ENCODE data around the gene LLCFC1.
"Not testable (repeated sequence)": the region's sequence is repeated elsewhere in the genome, so short reads cannot be mapped to it uniquely, and the experiment has no call there.

The LLCFC1 gene

DNA sequence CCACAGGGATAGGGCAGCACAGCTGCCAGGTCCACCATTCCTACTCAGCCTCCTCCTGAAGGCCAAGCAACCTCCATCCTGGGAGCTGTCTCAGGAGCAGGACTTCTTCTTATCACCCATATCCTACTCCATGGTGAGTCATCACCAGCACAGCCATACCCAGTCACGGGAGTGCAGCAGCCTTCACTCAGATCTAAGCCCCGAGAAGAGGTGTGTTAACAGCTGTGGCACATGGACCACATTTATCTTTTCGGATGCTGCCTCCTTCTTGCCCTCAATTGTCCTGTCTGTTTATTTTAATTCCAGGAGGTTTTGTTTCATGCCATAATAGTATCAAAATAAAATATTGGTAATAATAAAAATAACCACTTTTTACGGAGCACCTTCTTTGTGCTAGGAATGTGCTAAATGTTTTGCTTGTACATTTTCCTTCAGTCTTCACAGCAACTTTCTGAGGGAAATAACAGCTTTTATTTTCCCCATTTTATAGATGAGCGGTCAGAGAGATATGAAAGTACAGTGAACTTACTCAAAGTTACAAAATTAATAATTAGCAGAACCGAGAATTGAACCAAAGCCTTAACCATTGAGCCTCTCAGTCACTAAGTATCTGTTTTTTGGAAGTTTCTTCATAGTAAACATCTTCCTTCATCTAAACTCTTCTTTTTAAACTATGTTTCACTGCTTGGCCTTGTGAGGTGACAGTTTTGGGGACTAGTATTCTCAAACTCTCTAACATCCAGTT is 25.4 kb downstream of the LLCFC1 start:
- H3K36me3 Mint-ChIP-seq (ENCODE audit: low read depth): no peaks in the 10 kb centered on the region
- H3K27ac Mint-ChIP-seq: no peak overlapping the region
- H3K4me1 Mint-ChIP-seq (ENCODE audit: low read depth): no peaks in the 10 kb centered on the region
- H3K9me3 Mint-ChIP-seq: no peaks in the 10 kb centered on the region
- no peak overlapping the region for H3K4me3 Mint-ChIP-seq
- H3K27me3 Mint-ChIP-seq (ENCODE audit: low read depth): peaks cover 19% of the 10 kb centered on the region

DNA sequence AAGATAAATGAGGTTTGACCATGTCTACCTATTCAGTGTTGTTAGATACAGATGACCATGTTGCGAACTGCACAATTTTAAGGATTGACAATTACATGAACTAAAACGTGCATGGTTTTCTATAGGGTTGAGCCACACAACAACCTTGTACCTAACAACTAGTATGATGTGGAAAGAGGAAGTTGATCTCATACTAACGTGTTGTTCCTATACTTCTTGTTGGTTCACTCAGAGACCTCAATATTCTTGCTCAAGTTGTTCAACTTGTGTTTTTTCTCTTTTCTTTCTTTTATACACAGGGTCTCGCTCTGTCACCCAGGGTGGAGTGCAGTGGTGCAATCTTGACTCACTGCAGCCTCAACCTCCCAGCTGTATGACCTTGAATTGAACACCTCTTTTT is 28.9 kb downstream of the LLCFC1 start:
- no peaks in the 10 kb centered on the region for H3K9me3 Mint-ChIP-seq
- H3K27me3 Mint-ChIP-seq (ENCODE audit: low read depth): peaks cover 16% of the 10 kb centered on the region
- H3K27ac Mint-ChIP-seq: no peak overlapping the region
- H3K4me1 Mint-ChIP-seq (ENCODE audit: low read depth): no peaks in the 10 kb centered on the region
- H3K4me3 Mint-ChIP-seq: no peak overlapping the region
- H3K36me3 Mint-ChIP-seq (ENCODE audit: low read depth): no peaks in the 10 kb centered on the region

DNA sequence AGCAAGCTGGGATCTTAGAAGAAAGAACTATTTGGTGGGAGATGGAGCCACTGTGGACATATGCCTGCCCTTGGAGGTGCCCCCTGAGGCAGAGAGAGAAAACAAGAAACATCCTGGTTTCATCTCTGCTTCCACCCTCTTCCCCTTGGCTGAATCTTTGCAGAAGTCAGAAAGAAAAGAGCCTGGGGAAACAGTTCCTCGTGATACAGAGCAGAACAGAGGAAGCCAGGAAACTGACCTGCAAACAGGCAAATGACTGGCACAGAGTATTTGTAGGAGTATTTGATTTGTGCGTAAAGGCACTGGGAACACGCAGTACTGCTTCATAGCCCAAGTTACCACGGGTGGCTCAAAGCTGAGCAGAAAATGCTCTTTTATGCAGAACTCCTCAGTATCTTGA is 29.9 kb downstream of the LLCFC1 start:
- H3K27ac Mint-ChIP-seq: no peak overlapping the region
- no peaks in the 10 kb centered on the region for H3K9me3 Mint-ChIP-seq
- no peaks in the 10 kb centered on the region for H3K36me3 Mint-ChIP-seq (ENCODE audit: low read depth)
- H3K4me1 Mint-ChIP-seq (ENCODE audit: low read depth): no peaks in the 10 kb centered on the region
- H3K4me3 Mint-ChIP-seq: no peak overlapping the region
- peaks cover 15% of the 10 kb centered on the region for H3K27me3 Mint-ChIP-seq (ENCODE audit: low read depth)

DNA sequence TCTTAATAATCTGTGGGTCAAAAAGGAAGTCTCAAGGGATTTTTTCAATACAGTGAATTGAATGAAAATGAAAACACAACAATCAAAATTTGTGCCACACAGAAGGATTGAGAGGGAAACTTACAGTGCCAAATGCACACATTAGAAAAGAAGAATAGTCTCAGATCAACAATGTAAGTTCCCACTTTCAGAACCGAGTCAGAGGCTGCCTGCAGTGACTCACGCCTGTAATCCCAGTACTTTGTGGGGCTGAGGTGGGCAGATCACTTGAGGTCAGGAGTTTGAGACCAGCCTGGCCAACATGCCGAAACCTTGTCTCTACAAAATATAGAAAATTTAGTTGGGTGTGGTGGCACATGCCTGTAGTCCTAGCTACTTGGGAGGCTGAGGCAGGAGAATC is 35.3 kb downstream of the LLCFC1 start:
- H3K4me3 Mint-ChIP-seq: no peak overlapping the region
- H3K27me3 Mint-ChIP-seq (ENCODE audit: low read depth): peaks cover 13% of the 10 kb centered on the region
- no peaks in the 10 kb centered on the region for H3K36me3 Mint-ChIP-seq (ENCODE audit: low read depth)
- H3K9me3 Mint-ChIP-seq: peaks cover 12% of the 10 kb centered on the region
- no peak overlapping the region for H3K27ac Mint-ChIP-seq
- no peaks in the 10 kb centered on the region for H3K4me1 Mint-ChIP-seq (ENCODE audit: low read depth)

DNA sequence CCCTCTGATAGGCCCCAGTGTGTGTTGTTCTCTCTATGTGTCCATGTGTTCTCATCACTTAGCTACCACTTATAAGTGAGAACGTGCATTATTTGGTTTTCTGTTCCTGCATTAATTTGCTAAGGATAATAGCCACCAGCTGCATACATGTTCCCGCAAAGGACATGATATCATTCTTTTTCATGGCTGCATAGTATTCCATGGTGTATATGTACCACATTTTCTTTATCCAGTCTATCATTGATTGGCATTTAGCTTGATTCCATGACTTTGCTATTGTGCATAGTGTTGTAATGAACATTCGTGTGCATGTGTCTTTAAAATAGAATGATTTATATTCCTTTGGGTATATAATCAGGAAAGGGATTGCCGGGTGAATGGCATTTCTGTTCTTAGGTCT is 39.1 kb downstream of the LLCFC1 start:
- H3K36me3 Mint-ChIP-seq (ENCODE audit: low read depth); H3K4me1 Mint-ChIP-seq (ENCODE audit: low read depth); H3K4me3 Mint-ChIP-seq; H3K27ac Mint-ChIP-seq: not testable (repeated sequence)
- Mint-ChIP-seq H3K9me3 (peaks cover 12% of the 10 kb centered on the region), H3K27me3 (ENCODE audit: low read depth) (peaks cover 26% of the 10 kb centered on the region)

DNA sequence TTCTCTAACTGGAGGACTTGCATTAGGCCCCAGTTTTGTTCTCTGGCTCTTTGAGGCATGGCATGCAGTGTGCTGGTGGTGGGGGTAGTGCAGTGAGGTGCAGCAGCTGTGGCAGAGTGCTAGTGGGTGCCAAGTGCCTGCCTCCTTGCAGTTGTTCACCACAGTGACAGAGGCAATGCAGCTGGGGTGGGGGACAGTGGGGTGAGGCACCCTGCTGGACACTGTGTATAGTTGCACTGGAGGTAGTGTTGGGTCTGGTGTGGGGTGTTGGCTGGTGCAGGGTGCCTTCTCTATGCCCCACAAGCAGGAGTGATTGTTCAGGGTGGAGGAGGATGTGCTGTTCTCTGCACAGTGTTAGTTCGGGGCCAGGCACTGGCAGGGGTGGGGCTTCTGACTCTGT is 44.5 kb downstream of the LLCFC1 start:
- peaks cover 27% of the 10 kb centered on the region for H3K27me3 Mint-ChIP-seq (ENCODE audit: low read depth)
- H3K4me3 Mint-ChIP-seq: no peak overlapping the region
- H3K27ac Mint-ChIP-seq: no peak overlapping the region
- peaks cover 2% of the 10 kb centered on the region for H3K9me3 Mint-ChIP-seq
- no peaks in the 10 kb centered on the region for H3K4me1 Mint-ChIP-seq (ENCODE audit: low read depth)
- no peaks in the 10 kb centered on the region for H3K36me3 Mint-ChIP-seq (ENCODE audit: low read depth)

DNA sequence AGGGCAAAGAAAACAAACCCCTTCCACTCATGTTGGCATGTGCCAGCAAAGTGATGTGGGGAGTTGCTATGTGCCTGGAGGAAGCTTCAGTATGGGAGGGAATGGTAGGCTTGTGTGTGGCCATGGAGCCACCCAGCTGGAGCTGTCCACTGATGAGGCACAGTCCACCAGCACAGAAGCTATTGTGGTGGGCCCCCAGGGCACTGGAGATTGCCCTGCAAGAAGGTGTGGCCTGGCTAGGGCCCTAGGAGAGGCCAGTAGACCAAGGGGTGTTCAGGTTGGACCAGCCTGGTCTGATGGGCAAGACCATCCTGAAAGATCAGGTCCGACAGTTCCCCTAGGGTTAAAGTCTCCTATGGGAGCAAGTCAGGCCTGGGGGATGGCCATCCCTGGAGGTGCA is 45.0 kb downstream of the LLCFC1 start:
- Mint-ChIP-seq H3K27me3 (ENCODE audit: low read depth) (peaks cover 27% of the 10 kb centered on the region), H3K9me3 (no peaks in the 10 kb centered on the region)

More for the DNA sequence above, 45.0 kb downstream of the LLCFC1 start:
- H3K27ac Mint-ChIP-seq: no peak overlapping the region
- H3K4me1 Mint-ChIP-seq (ENCODE audit: low read depth): no peaks in the 10 kb centered on the region
- no peaks in the 10 kb centered on the region for H3K36me3 Mint-ChIP-seq (ENCODE audit: low read depth)
- H3K4me3 Mint-ChIP-seq: no peak overlapping the region
